Vagina (tissue), 2 donors: ENCODE measurements around the gene TOLLIP. TPM values are rescaled to one million over a fixed set of nuclear protein-coding genes. Genes with fewer than 3 reads are reported as not detected.

Experiments
- DNase-seq, 2 donors: peaks; one replicate each; pipeline ENCODE4 v3.0.0-alpha.2; 2017; ENCODE audit errors: extremely low spot score in 2 of 2
- H3K27ac ChIP-seq: fragments of 200-600 bp; sonication (generic); one replicate; pipeline ENCODE4 v1.5.1; 2019
- H3K27me3 ChIP-seq: fragments of 200-600 bp; sonication (generic); one replicate; pipeline ENCODE4 v1.5.1; 2019
- H3K36me3 ChIP-seq, 2 donors: fragments of 200-600 bp; sonication (generic); one replicate each; pipeline ENCODE4 v1.5.1; 2017 to 2019
- H3K4me1 ChIP-seq: fragments of 200-600 bp; sonication (generic); one replicate; pipeline ENCODE4 v1.5.1; 2019
- H3K4me3 ChIP-seq, 2 donors: fragments of 200-600 bp; sonication (generic); 1 replicate in 1 of 2; 2 replicates in 1 of 2; pipeline ENCODE4 v1.5.1; 2016 to 2019
- H3K9me3 ChIP-seq: fragments of 200-600 bp; sonication (generic); one replicate; pipeline ENCODE4 v1.5.1; 2019
- POLR2A ChIP-seq, 2 donors: fragments of 450-650 bp; IDR thresholded peaks; one replicate each; pipeline ENCODE4 v1.6.1; 2017; ENCODE audit warnings: antibody characterized with exemption in 2 of 2, mild to moderate bottlenecking in 2 of 2, moderate library complexity in 2 of 2
- POLR2AphosphoS5 ChIP-seq, 2 donors: sonication (generic); formaldehyde crosslinking; IDR thresholded peaks; one replicate each; pipeline ENCODE4 v1.9.0; 2017; ENCODE audit warnings: antibody characterized with exemption in 2 of 2, mild to moderate bottlenecking in 2 of 2, low read depth in 1 of 2; ENCODE audit not compliant: insufficient read depth in 1 of 2
- intact Hi-C: fragments of 100-400 bp; cut with DNase I; formaldehyde crosslinking; loops from one replicate; pipeline ENCODE4 v1.15.1; 2023
- total RNA-seq: library from RNA; depleted of rRNA; stranded (reverse); fragments of >200 nt; gene quantifications from one replicate; pipeline ENCODE4 v1.2.3, GENCODE V29; 2016
- TF ChIP-seq, protein P1 (sequence below), 3 experiments: fragments of 450-650 bp in 2 of 3; fragments of 200-600 bp in 1 of 3; sonication (generic) in 1 of 3; IDR thresholded peaks; one replicate each; pipeline ENCODE4 v1.5.1; 2017 to 2019; ENCODE audit warnings: antibody characterized with exemption in 3 of 3, mild to moderate bottlenecking in 2 of 3, moderate library complexity in 2 of 3

The TOLLIP gene
- total RNA-seq, 1 donor from 2014 or later, result 52.5 TPM

DNA sequence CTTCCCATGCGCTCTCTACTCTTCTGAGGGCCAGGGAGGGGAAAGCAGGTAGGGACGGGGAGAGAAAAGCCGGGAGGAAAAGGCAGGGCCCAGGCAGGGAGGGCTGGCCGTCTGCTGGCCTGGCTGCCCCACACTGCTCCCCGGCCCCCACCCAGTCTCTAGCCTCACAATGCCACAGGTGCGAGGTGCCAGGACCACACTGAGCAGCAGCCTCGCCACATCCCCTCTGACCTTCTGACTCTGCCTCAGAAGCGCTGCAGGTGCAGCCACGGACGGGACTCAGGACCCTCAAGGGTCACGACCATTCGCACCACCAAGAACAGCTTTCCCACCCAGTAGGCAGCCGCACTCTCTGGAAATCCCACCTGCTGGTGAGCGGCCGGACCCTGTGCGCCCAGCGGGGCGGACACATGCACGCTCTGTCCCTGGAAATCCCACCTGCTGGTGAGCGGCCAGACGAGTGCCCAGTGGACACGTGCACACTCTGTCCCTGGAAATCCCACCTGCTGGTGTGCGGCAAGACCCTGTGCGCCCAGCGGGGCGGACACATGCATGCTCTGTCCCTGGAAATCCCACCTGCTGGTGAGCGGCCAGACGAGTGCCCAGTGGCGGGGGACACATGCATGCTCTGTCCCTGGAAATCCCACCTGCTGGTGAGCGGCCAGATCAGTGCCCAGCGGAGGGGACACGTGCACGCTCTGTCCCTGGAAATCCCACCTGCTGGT, 20.1 kb downstream of the TOLLIP start:
- peaks cover 7 to 69% of the 10 kb centered on the region in 2 donors for H3K36me3 ChIP-seq
- H3K4me1 ChIP-seq, result peaks cover 18% of the 10 kb centered on the region
- H3K27me3 ChIP-seq, result no peaks in the 10 kb centered on the region
- TF ChIP-seq POLR2AphosphoS5 (IDR thresholded peaks at IDR 0.05; ENCODE audit: insufficient read depth in 1 of 2, low read depth in 1 of 2) (no peak), POLR2A (IDR thresholded peaks at IDR 0.05) (no peak)
- TF ChIP-seq, protein P1, sequence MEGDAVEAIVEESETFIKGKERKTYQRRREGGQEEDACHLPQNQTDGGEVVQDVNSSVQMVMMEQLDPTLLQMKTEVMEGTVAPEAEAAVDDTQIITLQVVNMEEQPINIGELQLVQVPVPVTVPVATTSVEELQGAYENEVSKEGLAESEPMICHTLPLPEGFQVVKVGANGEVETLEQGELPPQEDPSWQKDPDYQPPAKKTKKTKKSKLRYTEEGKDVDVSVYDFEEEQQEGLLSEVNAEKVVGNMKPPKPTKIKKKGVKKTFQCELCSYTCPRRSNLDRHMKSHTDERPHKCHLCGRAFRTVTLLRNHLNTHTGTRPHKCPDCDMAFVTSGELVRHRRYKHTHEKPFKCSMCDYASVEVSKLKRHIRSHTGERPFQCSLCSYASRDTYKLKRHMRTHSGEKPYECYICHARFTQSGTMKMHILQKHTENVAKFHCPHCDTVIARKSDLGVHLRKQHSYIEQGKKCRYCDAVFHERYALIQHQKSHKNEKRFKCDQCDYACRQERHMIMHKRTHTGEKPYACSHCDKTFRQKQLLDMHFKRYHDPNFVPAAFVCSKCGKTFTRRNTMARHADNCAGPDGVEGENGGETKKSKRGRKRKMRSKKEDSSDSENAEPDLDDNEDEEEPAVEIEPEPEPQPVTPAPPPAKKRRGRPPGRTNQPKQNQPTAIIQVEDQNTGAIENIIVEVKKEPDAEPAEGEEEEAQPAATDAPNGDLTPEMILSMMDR (IDR thresholded peaks at IDR 0.05), result no peak
- intact Hi-C loops, result no loop called here
- H3K4me3 ChIP-seq, result no peak overlapping the region
- no peak overlapping the region for H3K27ac ChIP-seq
- DNase-seq, result no peak
- no peaks in the 10 kb centered on the region for H3K9me3 ChIP-seq

DNA sequence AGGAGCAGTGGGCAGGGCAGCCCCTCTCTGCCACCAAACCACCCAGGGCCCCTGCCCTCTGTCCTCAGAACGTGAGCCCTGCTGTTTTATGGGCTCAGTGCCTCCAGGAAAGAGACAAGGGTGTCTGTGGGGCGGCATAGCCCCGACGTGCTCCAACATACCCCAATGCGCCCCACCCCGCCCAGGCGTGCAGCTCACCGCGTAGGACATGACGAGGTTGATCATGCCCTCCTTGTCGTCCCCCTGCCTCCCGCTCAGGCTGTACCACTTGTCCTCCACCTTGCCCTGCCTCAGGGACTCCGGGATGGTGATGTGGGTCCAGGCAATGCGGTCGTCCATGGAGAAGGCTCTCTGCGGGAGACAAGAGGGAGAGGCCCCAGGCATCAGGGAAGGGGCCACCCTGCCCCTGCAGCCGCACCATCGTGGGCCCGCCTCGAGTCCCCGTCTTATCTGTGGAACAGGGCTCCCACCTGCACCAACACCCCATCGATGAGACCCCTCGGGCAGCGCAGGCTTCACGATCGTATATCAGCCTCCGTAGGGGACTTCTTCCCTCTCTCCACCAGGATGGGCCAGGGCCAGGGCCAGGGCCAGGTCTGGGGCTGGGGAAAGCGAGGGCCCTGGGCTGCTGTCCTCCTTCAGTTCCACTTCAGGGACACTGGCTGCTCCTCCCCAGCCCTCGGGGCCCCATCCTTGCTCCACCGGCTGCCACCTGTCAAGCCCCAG, 20.8 kb downstream of the TOLLIP start:
- TF ChIP-seq POLR2AphosphoS5 (IDR thresholded peaks at IDR 0.05; ENCODE audit: insufficient read depth in 1 of 2, low read depth in 1 of 2) (no peak), POLR2A (IDR thresholded peaks at IDR 0.05) (no peak)
- TF ChIP-seq, protein P1 (IDR thresholded peaks at IDR 0.05), result no peak
- intact Hi-C loops, result no loop called here
- Histone ChIP-seq H3K27ac (no peak overlapping the region), H3K4me1 (peaks cover 18% of the 10 kb centered on the region), H3K36me3 (peaks cover 7 to 70% of the 10 kb centered on the region in 2 donors), H3K4me3 (no peak overlapping the region), H3K27me3 (no peaks in the 10 kb centered on the region), H3K9me3 (no peaks in the 10 kb centered on the region)
- no peak for DNase-seq

DNA sequence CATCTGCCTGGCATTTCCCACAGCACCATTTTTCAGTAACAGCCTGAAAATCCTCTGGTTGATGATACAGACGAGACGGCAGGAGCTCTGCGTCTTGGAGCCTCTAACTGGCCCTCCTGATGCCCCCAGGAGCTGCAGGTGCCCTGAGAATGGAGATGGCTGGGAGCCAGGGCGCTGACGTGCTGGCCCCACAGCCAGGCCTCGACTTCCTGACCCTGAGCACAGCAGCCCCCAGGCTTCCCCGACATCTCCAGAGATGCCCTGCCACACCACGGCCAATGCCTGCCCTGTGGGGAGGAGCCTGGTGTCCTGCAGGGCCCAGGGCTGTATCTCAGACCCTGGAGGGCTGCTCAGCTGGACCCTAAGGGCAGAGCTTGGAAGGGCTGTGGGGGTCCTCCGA, 21.5 kb downstream of the TOLLIP start:
- Histone ChIP-seq H3K4me1 (peaks cover 12% of the 10 kb centered on the region), H3K27ac (no peak overlapping the region), H3K4me3 (no peak overlapping the region), H3K27me3 (no peaks in the 10 kb centered on the region), H3K36me3 (peaks cover 7 to 70% of the 10 kb centered on the region in 2 donors), H3K9me3 (no peaks in the 10 kb centered on the region)
- no peak for DNase-seq
- no peak for TF ChIP-seq POLR2AphosphoS5 (IDR thresholded peaks at IDR 0.05; ENCODE audit: insufficient read depth in 1 of 2, low read depth in 1 of 2)
- TF ChIP-seq, protein P1 (IDR thresholded peaks at IDR 0.05), result no peak
- no peak for TF ChIP-seq POLR2A (IDR thresholded peaks at IDR 0.05)
- intact Hi-C loops, result no loop called here

DNA sequence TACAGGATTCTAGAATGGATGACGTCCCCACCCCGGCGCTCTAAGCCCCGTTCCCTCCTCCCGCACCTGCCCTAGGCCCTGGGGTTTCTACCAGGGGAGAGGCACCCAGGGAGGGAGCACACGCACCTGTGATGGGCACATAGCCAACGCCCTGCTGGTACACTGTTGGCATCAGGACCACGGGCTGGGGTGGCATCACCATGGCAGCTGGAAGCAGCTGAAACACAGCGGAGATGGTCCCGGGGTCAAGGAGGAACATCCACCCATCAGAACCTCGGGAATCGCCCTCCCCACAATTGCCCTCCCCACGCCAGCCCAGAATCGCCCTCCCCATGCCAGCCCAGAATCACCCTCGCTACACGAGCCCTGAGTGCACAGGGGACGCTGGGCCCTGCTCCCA, 23.6 kb downstream of the TOLLIP start:
- TF ChIP-seq POLR2AphosphoS5 (IDR thresholded peaks at IDR 0.05; ENCODE audit: insufficient read depth in 1 of 2, low read depth in 1 of 2), result no peak
- TF ChIP-seq, protein P1 (IDR thresholded peaks at IDR 0.05), result no peak
- no peak for TF ChIP-seq POLR2A (IDR thresholded peaks at IDR 0.05)
- Histone ChIP-seq H3K27ac (no peak overlapping the region), H3K27me3 (no peaks in the 10 kb centered on the region), H3K4me3 (no peak overlapping the region), H3K9me3 (no peaks in the 10 kb centered on the region), H3K36me3 (peaks cover 7 to 72% of the 10 kb centered on the region in 2 donors), H3K4me1 (no peaks in the 10 kb centered on the region)
- DNase-seq, result no peak
- intact Hi-C loops, result no loop called here

DNA sequence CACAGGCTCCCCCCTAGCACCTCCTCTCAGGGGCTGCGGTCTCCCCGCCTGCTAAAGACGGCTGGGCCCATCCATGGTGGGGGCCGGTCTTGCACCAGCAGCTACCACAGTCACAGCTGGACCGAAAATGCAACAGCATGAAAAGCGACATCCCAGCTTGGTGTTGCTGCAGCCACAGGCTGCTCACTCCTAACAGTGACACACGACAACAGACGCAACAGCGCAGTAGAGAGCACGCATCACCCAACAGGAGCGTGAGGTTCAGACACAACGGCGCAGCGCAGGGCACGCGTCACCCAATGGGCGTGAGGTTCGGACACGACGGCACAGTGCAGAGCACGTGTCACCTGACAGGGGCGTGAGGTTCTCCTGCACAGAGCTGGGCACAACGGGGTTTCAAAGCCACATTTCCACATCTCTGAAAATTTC, 24.1 kb downstream of the TOLLIP start:
- Histone ChIP-seq H3K27me3 (no peaks in the 10 kb centered on the region), H3K4me1 (no peaks in the 10 kb centered on the region), H3K36me3 (peaks cover 7 to 72% of the 10 kb centered on the region in 2 donors), H3K4me3 (no peak overlapping the region), H3K27ac (no peak overlapping the region), H3K9me3 (no peaks in the 10 kb centered on the region)
- DNase-seq, result no peak
- intact Hi-C loops, result no loop called here
- TF ChIP-seq POLR2A (IDR thresholded peaks at IDR 0.05), result no peak
- TF ChIP-seq POLR2AphosphoS5 (IDR thresholded peaks at IDR 0.05; ENCODE audit: insufficient read depth in 1 of 2, low read depth in 1 of 2), result no peak
- TF ChIP-seq, protein P1 (IDR thresholded peaks at IDR 0.05), result no peak
